Activated T-cell treated with anti-CD3 and anti-CD28 coated beads, Interleukin-2, amount 50 U/mL, for 72 hours (primary cell): Measurements from ENCODE around the gene USP44. TPM values are rescaled to one million over a fixed set of nuclear protein-coding genes. Genes with fewer than 3 reads are reported as not detected.

Experiments used
- ATAC-seq, 2 donors: fragments of 150-1000 bp; cut with Tn5 transposase; replicated peaks in 1 of 2; 2 replicates each; pipeline ENCODE4 v1.10.0; 2021; ENCODE audit warnings: moderate library complexity in 2 of 2, mild to moderate bottlenecking in 1 of 2
- DNase-seq, 2 donors: peaks; one replicate each; pipeline ENCODE4 v3.0.0; 2021 to 2022; ENCODE audit warnings: mixed read lengths in 1 of 2
- H3K27ac Mint-ChIP-seq: one replicate; pipeline ENCODE4 v1.8.0; 2022; ENCODE audit warnings: mild to moderate bottlenecking, moderate library complexity, mixed read lengths
- H3K27me3 Mint-ChIP-seq: one replicate; pipeline ENCODE4 v1.8.0; 2022; ENCODE audit warnings: low read depth, mixed read lengths
- H3K36me3 Mint-ChIP-seq, 2 donors: one replicate each; pipeline ENCODE4 v1.8.0; 2022; ENCODE audit warnings: mixed read lengths in 2 of 2, mild to moderate bottlenecking in 1 of 2; ENCODE audit not compliant: insufficient read depth in 2 of 2
- H3K4me1 Mint-ChIP-seq: one replicate; pipeline ENCODE4 v1.8.0; 2022; ENCODE audit warnings: low read depth, mixed read lengths
- H3K4me3 Mint-ChIP-seq, 2 donors: one replicate each; pipeline ENCODE4 v1.8.0; 2022; ENCODE audit warnings: mild to moderate bottlenecking in 2 of 2, mixed read lengths in 2 of 2, moderate library complexity in 2 of 2
- H3K9me3 Mint-ChIP-seq, 2 donors: one replicate each; pipeline ENCODE4 v1.8.0; 2022; ENCODE audit warnings: mixed read lengths in 2 of 2
- total RNA-seq, 2 donors: library from RNA; stranded (reverse); gene quantifications; one replicate each; pipeline ENCODE4 v1.2.3, GENCODE V29; 2022

USP44 gene
- total RNA-seq, 2 donors from 2014 or later = 8.4 to 12.0 TPM

DNA sequence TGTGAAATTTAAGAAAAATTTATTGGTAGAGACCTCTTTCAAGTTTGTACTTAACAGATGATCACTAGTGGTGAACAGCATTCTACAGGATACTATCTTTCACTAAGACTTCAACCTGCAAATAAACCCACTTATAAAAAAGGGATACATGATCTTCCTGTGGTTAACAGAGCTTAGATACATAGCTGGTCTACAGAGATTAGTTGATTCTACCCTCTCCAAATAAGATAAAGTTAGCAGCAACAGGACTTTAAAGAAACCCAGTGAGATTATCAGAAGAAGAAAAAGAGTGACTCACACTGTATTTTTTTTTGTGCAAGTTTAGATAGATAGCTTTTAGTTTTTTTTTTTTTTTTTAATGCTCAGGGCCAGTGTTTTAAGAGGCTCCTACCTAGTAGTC lies 34.5 kb downstream of the USP44 start:
- Mint-ChIP-seq H3K36me3 (peaks cover 4 to 19% of the 10 kb centered on the region in 2 donors), H3K9me3 (no peaks in the 10 kb centered on the region), H3K4me3 (no peak overlapping the region), H3K27ac (peak overlapping the region; percentile 68), H3K4me1 (no peaks in the 10 kb centered on the region), H3K27me3 (no peaks in the 10 kb centered on the region)
- no peak for ATAC-seq
- DNase-seq = no peak

DNA sequence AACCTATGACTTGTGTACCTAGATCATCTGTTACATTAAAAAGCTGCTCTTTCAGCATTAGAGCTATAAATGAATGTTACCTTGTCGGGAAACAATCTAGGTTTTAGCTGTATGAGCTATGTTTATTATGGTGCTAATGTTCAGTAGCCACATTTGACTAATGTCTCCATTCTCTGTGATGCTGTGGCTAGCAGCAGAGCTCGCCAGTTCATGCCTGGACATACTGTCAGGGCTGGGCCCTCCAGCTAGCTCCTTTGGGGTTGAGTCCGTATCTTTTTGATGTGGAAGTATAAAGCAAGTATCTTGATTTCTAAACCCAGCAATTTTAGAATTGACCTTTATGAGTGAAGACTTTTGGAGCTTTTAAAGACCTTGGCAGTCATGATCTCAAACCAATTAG lies 36.1 kb downstream of the USP44 start:
- peaks cover 4 to 25% of the 10 kb centered on the region in 2 donors for H3K36me3 Mint-ChIP-seq
- no peaks in the 10 kb centered on the region for H3K27me3 Mint-ChIP-seq
- H3K27ac Mint-ChIP-seq = no peak overlapping the region

DNA sequence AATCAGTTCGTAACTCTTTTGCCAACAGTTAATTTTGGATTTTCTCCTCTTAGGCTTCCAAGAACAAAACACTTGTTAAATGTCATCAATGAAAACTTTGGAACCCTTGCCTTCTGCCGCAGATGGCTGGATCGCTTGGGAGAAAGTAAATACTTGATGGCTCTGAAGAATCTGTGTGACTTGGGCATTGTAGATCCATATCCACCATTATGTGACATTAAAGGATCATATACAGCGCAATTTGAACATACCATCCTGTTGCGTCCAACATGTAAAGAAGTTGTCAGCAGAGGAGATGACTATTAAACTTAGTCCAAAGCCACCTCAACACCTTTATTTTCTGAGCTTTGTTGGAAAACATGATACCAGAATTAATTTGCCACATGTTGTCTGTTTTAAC lies 37.7 kb downstream of the USP44 start:
- Mint-ChIP-seq H3K36me3 (peaks cover 4 to 26% of the 10 kb centered on the region in 2 donors), H3K4me3 (no peak overlapping the region), H3K4me1 (no peaks in the 10 kb centered on the region), H3K27me3 (no peaks in the 10 kb centered on the region), H3K9me3 (no peaks in the 10 kb centered on the region), H3K27ac (no peak overlapping the region)
- no peak for DNase-seq
- ATAC-seq = no peak

More for the DNA sequence above, 36.1 kb downstream of the USP44 start:
- Mint-ChIP-seq H3K4me3 (no peak overlapping the region), H3K9me3 (no peaks in the 10 kb centered on the region), H3K4me1 (no peaks in the 10 kb centered on the region)
- no peak for ATAC-seq
- DNase-seq = no peak

DNA sequence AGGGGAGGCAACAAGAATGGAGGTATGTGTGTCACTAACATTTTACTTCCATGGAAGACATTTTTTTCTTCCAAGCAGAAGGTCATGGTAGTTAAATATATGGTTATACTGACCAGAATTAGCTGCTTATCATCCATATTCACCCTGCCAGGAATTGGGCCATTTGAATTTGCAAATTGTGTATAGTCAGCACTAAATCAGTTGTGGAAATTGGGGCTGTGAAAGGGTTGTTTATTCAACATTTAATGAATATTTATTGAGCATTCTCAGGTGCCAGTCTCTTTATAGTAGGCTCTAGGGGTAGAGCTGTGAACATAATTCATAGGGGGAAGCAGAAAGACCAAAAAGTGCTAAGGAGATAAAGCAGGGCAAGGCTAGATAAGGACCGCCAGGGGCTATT lies 39.3 kb downstream of the USP44 start:
- H3K36me3 Mint-ChIP-seq = peaks cover 6 to 33% of the 10 kb centered on the region in 2 donors
- no peak for ATAC-seq
- H3K27ac Mint-ChIP-seq = no peak overlapping the region

DNA sequence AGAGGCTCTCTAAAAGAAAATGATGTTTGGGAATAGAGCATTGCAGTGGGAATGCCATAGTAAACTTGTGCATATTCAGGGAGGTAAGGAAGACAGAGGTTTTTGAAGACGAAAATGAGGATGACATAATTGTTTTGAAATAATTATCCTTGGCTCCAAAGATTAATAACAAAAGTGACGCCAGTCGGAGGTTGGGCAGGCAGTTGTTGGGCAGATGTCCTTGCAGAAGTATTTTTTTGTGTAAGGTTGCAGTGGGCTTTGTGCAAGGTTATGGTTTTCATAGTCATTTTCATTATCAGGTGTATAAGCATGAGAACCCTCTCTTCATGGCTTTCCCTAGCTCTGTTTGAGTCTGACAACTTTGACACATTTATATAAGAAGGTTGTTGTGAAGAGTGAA lies 42.0 kb downstream of the USP44 start:
- peaks cover 11 to 40% of the 10 kb centered on the region in 2 donors for H3K36me3 Mint-ChIP-seq
- H3K9me3 Mint-ChIP-seq = no peaks in the 10 kb centered on the region
- ATAC-seq (no peak), DNase-seq (no peak)
- H3K4me3 Mint-ChIP-seq = no peak overlapping the region
- H3K27me3 Mint-ChIP-seq = no peaks in the 10 kb centered on the region
- H3K4me1 Mint-ChIP-seq = no peaks in the 10 kb centered on the region
- peak overlapping the region; percentile 64 for H3K27ac Mint-ChIP-seq

More for the DNA sequence above, 39.3 kb downstream of the USP44 start:
- no peaks in the 10 kb centered on the region for H3K9me3 Mint-ChIP-seq
- H3K27me3 Mint-ChIP-seq = no peaks in the 10 kb centered on the region
- H3K4me3 Mint-ChIP-seq = no peak overlapping the region
- DNase-seq = no peak
- H3K4me1 Mint-ChIP-seq = no peaks in the 10 kb centered on the region

DNA sequence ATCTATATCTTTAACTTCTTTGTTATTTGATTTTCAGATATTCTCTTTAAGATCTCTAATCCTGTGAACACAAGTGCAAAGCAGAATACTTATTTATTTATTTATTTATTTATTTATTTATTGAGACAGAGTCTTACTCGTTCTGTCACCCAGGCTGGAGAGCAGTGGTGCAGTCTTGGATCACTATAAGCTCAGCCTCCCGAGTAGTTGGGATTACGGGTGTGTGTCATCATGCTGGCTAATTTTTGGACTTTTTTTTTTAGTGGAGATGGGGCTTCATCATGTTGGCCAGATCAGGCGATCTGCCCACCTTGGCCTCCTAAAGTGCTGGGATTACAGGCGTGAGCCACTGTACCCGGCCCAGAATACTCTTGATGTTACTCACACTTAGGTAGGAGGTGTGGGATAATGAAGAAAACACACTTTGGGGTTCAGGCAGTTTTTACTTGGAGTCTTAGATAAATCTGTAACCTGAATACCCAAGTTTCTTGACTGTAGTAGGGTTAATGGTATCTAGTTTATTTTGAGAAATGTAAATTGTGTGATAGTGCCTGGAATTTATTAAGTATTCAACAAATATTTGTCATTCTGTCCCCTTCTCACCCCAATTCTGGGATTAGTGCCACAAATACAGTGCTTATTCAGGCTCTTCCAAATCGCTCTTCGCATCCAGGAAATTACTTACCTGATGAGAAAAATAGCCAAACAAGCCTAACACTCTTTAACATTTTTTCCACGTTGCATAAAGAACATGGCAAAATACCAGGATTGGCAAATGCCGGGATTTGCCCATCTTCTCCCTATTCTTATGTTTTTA lies 44.4 kb downstream of the USP44 start:
- Mint-ChIP-seq H3K4me3 (no peak overlapping the region), H3K4me1 (peaks cover 7% of the 10 kb centered on the region), H3K9me3 (no peaks in the 10 kb centered on the region), H3K27ac (peak overlapping the region; percentile 46), H3K36me3 (peaks cover 7 to 40% of the 10 kb centered on the region in 2 donors), H3K27me3 (no peaks in the 10 kb centered on the region)
- DNase-seq (no peak), ATAC-seq (no peak)

DNA sequence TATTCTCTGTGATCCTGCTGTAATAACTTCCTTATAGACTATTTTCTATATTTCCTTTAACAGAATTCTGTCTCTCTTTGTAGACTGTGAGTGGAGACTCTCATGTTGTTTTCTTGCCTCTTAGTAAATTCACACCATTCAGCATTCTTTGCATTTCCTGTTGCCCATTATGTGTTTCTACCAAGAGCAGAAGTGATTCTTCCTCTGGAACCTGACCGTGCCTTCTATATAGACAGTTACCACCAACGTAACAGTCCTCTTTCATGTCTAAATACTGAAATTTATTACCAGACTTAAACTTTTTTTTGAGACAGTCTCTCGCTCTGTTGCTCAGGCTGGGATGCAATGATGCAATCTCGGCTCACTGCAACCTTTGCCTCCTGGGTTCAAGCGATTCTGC lies 46.2 kb downstream of the USP44 start:
- Mint-ChIP-seq H3K36me3 (peaks cover 10 to 39% of the 10 kb centered on the region in 2 donors), H3K27ac (peak overlapping the region; percentile 52), H3K4me1 (peaks cover 7% of the 10 kb centered on the region), H3K27me3 (no peaks in the 10 kb centered on the region), H3K4me3 (no peak overlapping the region), H3K9me3 (no peaks in the 10 kb centered on the region)
- ATAC-seq (no peak), DNase-seq (no peak)

DNA sequence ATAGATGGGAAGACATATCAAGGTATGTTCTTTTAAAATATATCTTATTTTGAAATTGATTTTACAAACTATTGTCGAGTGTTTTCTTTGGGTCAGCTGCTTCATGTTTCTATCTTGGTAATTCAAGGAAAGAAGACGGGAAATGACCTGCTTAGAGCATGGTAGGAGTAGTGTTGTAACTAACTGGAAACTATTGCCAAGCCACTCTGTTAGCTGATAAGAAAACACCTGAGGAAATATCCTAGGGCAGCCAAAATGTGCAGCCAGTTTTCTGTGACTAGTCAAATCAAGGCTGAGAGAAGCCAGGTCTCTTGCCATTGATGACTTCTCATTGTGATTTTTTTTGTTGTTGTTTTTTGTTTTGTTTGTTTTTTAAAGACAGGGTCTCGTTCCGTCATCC lies 47.1 kb downstream of the USP44 start:
- no peak overlapping the region for H3K4me3 Mint-ChIP-seq
- H3K36me3 Mint-ChIP-seq = peaks cover 12 to 44% of the 10 kb centered on the region in 2 donors
- ATAC-seq (no peak), DNase-seq (no peak)
- H3K4me1 Mint-ChIP-seq = peaks cover 10% of the 10 kb centered on the region
- no peaks in the 10 kb centered on the region for H3K27me3 Mint-ChIP-seq
- H3K27ac Mint-ChIP-seq = peak overlapping the region; percentile 69
- H3K9me3 Mint-ChIP-seq = no peaks in the 10 kb centered on the region

DNA sequence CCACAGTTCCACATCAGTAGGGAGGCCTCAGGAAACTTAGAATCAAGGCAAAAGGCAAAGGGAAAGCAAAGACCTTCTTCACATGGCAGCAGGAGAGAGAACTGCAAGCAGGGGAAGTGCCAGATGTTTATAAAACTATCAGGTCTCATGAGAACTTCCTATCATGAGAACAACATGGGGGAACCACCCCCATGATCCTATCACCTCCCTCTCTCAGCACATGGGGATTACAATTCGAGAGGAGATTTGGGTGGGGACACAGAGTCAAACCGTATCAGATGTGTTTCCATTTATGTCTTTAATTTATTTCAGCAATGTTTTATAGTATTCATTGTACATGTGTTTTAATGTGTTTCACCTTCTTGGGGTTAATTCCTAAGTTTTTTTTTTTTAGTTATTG lies 51.5 kb downstream of the USP44 start:
- Mint-ChIP-seq H3K27me3 (no peaks in the 10 kb centered on the region), H3K4me1 (peaks cover 20% of the 10 kb centered on the region), H3K4me3 (no peak overlapping the region), H3K27ac (peak overlapping the region; percentile 85), H3K36me3 (peaks cover 11 to 44% of the 10 kb centered on the region in 2 donors), H3K9me3 (no peaks in the 10 kb centered on the region)
- ATAC-seq (no peak), DNase-seq (no peak)

DNA sequence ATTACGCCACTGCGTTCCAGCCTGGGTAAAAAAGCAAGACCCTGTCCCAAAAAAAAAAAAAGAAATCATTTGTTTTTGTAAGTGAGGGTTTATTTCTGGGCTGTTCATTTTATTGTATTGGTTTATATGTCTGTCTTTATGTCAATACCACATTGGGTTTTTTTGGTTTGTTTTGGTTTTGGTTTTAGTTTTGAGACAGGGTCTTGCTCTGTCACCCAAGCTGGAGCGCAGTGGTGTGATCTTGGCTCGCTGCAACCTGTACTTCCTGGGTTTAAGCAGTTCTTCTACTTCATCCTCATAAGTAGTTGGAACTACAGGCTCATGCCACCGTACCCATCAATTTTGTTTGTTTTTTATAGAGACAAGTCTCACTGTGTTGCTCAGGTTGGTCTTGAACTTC lies 52.3 kb downstream of the USP44 start:
- ATAC-seq = no peak
- Mint-ChIP-seq H3K27ac (peak overlapping the region; percentile 85), H3K27me3 (no peaks in the 10 kb centered on the region), H3K4me1 (peaks cover 20% of the 10 kb centered on the region), H3K9me3 (no peaks in the 10 kb centered on the region), H3K36me3 (peaks cover 11 to 43% of the 10 kb centered on the region in 2 donors), H3K4me3 (no peak overlapping the region)
- DNase-seq = no peak

DNA sequence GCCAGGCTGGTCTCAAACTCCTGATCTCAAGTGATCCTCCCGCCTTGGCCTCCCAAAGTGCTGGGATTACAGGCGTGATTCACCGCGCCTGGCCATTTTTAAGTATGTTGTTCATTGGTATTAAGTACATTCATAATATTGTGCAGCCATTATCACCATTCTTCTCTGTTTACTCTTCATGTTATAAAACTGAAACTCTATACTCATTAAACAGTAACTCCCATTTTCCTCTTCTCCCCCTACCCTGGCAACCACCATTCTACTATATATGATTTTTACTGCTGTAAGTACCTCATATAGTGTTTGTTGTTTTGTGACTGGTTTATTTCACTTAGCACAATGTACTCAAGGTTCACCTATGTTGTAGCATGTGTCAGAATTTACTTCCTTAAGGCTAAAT lies 54.2 kb downstream of the USP44 start:
- DNase-seq = no peak
- ATAC-seq = no peak
- Mint-ChIP-seq H3K4me3 (no peak overlapping the region), H3K4me1 (peaks cover 14% of the 10 kb centered on the region), H3K27ac (no peak overlapping the region), H3K27me3 (no peaks in the 10 kb centered on the region), H3K36me3 (peaks cover 11 to 34% of the 10 kb centered on the region in 2 donors), H3K9me3 (no peaks in the 10 kb centered on the region)

DNA sequence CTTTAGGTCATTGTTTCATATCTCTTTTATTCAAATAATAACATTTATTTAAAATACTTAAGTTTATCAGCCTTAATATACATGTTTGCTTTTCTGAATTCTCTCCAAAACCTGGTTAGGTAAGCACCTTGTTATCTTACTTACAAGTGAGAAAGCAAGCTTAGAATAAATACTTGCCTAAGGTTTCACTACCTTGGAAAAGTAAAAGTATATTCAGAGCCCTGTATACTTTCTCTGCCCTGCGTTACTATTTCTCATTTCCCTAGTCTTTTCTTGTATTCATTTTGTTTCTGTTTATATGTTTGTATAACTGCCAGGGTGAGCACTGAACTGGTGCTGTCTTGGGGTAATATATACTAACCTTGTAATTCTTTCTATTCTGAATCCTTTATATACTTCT lies 55.8 kb downstream of the USP44 start:
- ATAC-seq = no peak
- peaks cover 14 to 38% of the 10 kb centered on the region in 2 donors for H3K36me3 Mint-ChIP-seq
- no peaks in the 10 kb centered on the region for H3K27me3 Mint-ChIP-seq
- DNase-seq = no peak
- H3K27ac Mint-ChIP-seq = no peak overlapping the region
- peaks cover 14% of the 10 kb centered on the region for H3K4me1 Mint-ChIP-seq
- H3K9me3 Mint-ChIP-seq = no peaks in the 10 kb centered on the region
- H3K4me3 Mint-ChIP-seq = no peak overlapping the region

DNA sequence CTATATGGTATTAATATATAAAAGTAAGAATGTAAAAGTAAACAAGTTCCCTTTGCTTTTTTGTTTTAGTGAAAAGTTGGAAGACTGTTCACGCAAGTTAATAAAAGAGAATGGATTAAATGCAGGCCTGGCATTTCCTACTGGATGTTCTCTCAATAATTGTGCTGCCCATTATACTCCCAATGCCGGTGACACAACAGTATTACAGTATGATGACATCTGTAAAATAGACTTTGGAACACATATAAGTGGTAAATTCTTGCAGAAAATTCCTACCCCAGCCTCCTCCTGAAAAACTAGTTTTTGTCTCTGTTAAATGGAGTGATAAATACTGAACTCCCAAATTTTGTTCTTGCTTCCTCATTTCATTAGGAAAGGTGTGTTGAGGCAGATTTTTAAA lies 56.4 kb downstream of the USP44 start:
- Mint-ChIP-seq H3K27me3 (no peaks in the 10 kb centered on the region), H3K4me1 (peaks cover 14% of the 10 kb centered on the region), H3K36me3 (peaks cover 10 to 34% of the 10 kb centered on the region in 2 donors), H3K4me3 (no peak overlapping the region), H3K27ac (no peak overlapping the region), H3K9me3 (no peaks in the 10 kb centered on the region)
- DNase-seq (no peak), ATAC-seq (no peak)

DNA sequence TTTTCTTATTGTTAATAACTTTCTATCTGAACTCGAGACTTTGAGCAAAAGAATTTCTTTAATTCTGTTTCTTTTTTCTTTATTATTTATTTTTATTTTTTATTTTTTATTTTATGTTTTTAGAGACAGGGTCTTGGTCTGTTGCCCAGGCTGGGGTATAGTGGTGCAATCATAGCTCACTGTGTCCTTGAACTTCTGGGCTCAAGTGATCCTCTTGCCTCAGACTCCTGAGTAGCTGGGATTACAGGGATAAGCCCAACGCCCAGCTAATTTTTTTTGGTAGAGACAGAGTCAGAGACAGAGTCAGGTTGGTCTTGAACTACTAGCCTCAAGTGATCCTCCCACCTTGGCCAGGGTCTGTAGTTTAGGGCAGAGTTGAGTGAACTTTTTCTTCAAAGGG lies 58.8 kb downstream of the USP44 start:
- H3K4me1 Mint-ChIP-seq = no peaks in the 10 kb centered on the region
- ATAC-seq (no peak), DNase-seq (no peak)
- no peaks in the 10 kb centered on the region for H3K9me3 Mint-ChIP-seq
- H3K4me3 Mint-ChIP-seq = no peak overlapping the region
- H3K36me3 Mint-ChIP-seq = peaks cover 8 to 22% of the 10 kb centered on the region in 2 donors
- no peaks in the 10 kb centered on the region for H3K27me3 Mint-ChIP-seq
- H3K27ac Mint-ChIP-seq = no peak overlapping the region
